Sigmoid colon (tissue), 4 donors: ENCODE data around the gene CASKIN2.

Experiments used
- CTCF ChIP-seq, 4 experiments: fragments of 450-650 bp in 3 of 4; fragments of 200-600 bp in 1 of 4; IDR thresholded peaks; one replicate each; pipeline ENCODE4 v1.5.1; 2016 to 2019; ENCODE audit warnings: antibody characterized with exemption in 4 of 4, mild to moderate bottlenecking in 3 of 4, moderate library complexity in 2 of 4
- POLR2A ChIP-seq, 2 donors: fragments of 450-650 bp; IDR thresholded peaks; one replicate each; pipeline ENCODE4 v1.6.1; 2016; ENCODE audit warnings: antibody characterized with exemption in 2 of 2, mild to moderate bottlenecking in 2 of 2, moderate library complexity in 2 of 2
- POLR2AphosphoS5 ChIP-seq, 4 donors: sonication (generic); formaldehyde crosslinking; IDR thresholded peaks; one replicate each; pipeline ENCODE4 v1.6.1; 2017; ENCODE audit warnings: antibody characterized with exemption in 4 of 4

- no peak for TF ChIP-seq CTCF (IDR thresholded peaks at IDR 0.05)
- no peak for TF ChIP-seq POLR2A (IDR thresholded peaks at IDR 0.05)
- TF ChIP-seq POLR2AphosphoS5 (IDR thresholded peaks at IDR 0.05): no peak
These were observed 1.7 kb downstream of the CASKIN2 start for GRCh38 chr17:75513641-75514000.
